ENCODE measurements around the gene TTC28. TPM values are rescaled to one million over a fixed set of nuclear protein-coding genes. Genes with fewer than 3 reads are reported as not detected.
"Not testable (repeated sequence)": the region's sequence is repeated elsewhere in the genome, so short reads cannot be mapped to it uniquely, and the experiment has no call there.

Gene TTC28
- total and polyA plus RNA-seq, 2 donors, result 2.0 to 5.5 TPM

- WGBS, result 80% methylated on average over 8 of the region's 8 CpGs
- H3K27me3 ChIP-seq (ENCODE audit: control insufficient read depth in 2 of 2, insufficient read depth in 1 of 2, low read length in 1 of 2), result no peaks in the 10 kb centered on the region
Measured at GRCh38 chr22:28581016-28581415, 98.6 kb downstream of the TTC28 start.

DNA sequence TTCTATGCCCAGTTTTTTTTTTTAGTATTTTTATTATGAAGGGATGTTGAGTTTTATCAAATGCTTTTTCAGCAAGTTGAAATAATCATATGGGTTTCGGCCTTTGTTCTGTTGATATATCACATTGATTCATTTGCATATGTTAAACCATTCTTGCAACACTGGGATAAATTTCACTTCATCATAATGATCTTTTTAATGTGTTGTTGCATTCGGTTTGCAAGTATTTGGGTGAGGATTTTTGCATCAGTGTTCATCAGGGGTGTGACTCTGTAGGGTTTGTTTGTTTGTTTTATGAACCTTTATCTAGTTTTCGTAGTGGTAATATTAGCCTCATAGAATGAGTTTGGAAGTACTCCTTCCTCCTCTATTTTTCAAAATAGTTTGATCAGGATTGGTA lies 103.5 kb downstream of the TTC28 start:
- H3K9me3 ChIP-seq (ENCODE audit: control insufficient read depth in 2 of 2, insufficient read depth in 1 of 2, low read length in 1 of 2), result no peaks in the 10 kb centered on the region
- no peak overlapping the region for H3K4me3 ChIP-seq (ENCODE audit: low read length in 2 of 2)
- H3K36me3 ChIP-seq (ENCODE audit: control insufficient read depth in 2 of 2, insufficient read depth in 2 of 2, low read length in 1 of 2), result no peaks in the 10 kb centered on the region
- no peaks in the 10 kb centered on the region for H3K27me3 ChIP-seq (ENCODE audit: control insufficient read depth in 2 of 2, insufficient read depth in 1 of 2, low read length in 1 of 2)
- WGBS, result 96% methylated on average over 3 of the region's 3 CpGs
- no peaks in the 10 kb centered on the region for H3K4me1 ChIP-seq (ENCODE audit: control insufficient read depth in 2 of 2, insufficient read depth in 2 of 2, low read length in 2 of 2)
- DNase-seq (ENCODE audit: low read depth in 6 of 9, low spot score in 9 of 9), result no peak
- H3K27ac ChIP-seq (ENCODE audit: low read depth in 1 of 2, low read length in 1 of 2), result no peak overlapping the region

More at GRCh38 chr22:28581016-28581415, 98.6 kb downstream of the TTC28 start:
- H3K9me3 ChIP-seq (ENCODE audit: control insufficient read depth in 2 of 2, insufficient read depth in 1 of 2, low read length in 1 of 2), result no peaks in the 10 kb centered on the region
- H3K4me3 ChIP-seq (ENCODE audit: low read length in 2 of 2), result no peak overlapping the region
- H3K36me3 ChIP-seq (ENCODE audit: control insufficient read depth in 2 of 2, insufficient read depth in 2 of 2, low read length in 1 of 2), result no peaks in the 10 kb centered on the region
- H3K4me1 ChIP-seq (ENCODE audit: control insufficient read depth in 2 of 2, insufficient read depth in 2 of 2, low read length in 2 of 2), result no peaks in the 10 kb centered on the region
- DNase-seq (ENCODE audit: low read depth in 6 of 9, low spot score in 9 of 9), result no peak
- H3K27ac ChIP-seq (ENCODE audit: low read depth in 1 of 2, low read length in 1 of 2), result no peak overlapping the region

GRCh38 chr22:28574159-28574788 lies 105.4 kb downstream of the TTC28 start:
- H3K4me3 ChIP-seq (ENCODE audit: low read length in 2 of 2), result no peak overlapping the region
- WGBS, result 41% methylated on average over 4 of the region's 4 CpGs
- H3K9me3 ChIP-seq (ENCODE audit: control insufficient read depth in 2 of 2, insufficient read depth in 1 of 2, low read length in 1 of 2), result no peaks in the 10 kb centered on the region
- no peak overlapping the region for H3K27ac ChIP-seq (ENCODE audit: low read depth in 1 of 2, low read length in 1 of 2)
- H3K36me3 ChIP-seq (ENCODE audit: control insufficient read depth in 2 of 2, insufficient read depth in 2 of 2, low read length in 1 of 2), result no peaks in the 10 kb centered on the region
- H3K4me1 ChIP-seq (ENCODE audit: control insufficient read depth in 2 of 2, insufficient read depth in 2 of 2, low read length in 2 of 2), result no peaks in the 10 kb centered on the region
- no peaks in the 10 kb centered on the region for H3K27me3 ChIP-seq (ENCODE audit: control insufficient read depth in 2 of 2, insufficient read depth in 1 of 2, low read length in 1 of 2)
- DNase-seq (ENCODE audit: low read depth in 6 of 9, low spot score in 9 of 9), result no peak

- Histone ChIP-seq H3K4me1 (ENCODE audit: control insufficient read depth in 2 of 2, insufficient read depth in 2 of 2, low read length in 2 of 2) (no peaks in the 10 kb centered on the region), H3K36me3 (ENCODE audit: control insufficient read depth in 2 of 2, insufficient read depth in 2 of 2, low read length in 1 of 2) (no peaks in the 10 kb centered on the region), H3K4me3 (ENCODE audit: low read length in 2 of 2) (no peak overlapping the region), H3K27me3 (ENCODE audit: control insufficient read depth in 2 of 2, insufficient read depth in 1 of 2, low read length in 1 of 2) (no peaks in the 10 kb centered on the region), H3K9me3 (ENCODE audit: control insufficient read depth in 2 of 2, insufficient read depth in 1 of 2, low read length in 1 of 2) (no peaks in the 10 kb centered on the region), H3K27ac (ENCODE audit: low read depth in 1 of 2, low read length in 1 of 2) (no peak overlapping the region)
- WGBS, result 95% methylated on average over 3 of the region's 3 CpGs
- no peak for DNase-seq (ENCODE audit: low read depth in 6 of 9, low spot score in 9 of 9)
Measured at GRCh38 chr22:28570696-28571373, 108.8 kb downstream of the TTC28 start.

DNA sequence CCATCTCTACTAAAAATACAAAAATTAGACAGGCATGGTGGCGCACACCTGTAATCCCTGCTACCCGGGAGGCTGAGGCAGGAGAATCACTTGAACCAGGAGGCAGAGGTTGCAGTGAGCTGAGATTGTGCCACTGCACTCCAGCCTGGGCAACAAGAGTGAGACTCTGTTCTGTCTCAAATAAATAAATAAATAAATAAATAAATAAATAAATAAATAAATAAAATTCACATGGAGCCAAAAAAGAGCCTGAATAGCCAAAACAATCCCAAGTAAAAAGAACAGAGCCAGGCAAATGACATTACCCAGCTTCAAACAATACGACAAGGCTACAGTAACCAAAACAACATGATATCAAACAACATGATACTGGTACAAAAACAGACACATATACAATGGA lies 110.7 kb downstream of the TTC28 start:
- not testable (repeated sequence) for H3K9me3 ChIP-seq (ENCODE audit: control insufficient read depth in 2 of 2, insufficient read depth in 1 of 2, low read length in 1 of 2); H3K4me1 ChIP-seq (ENCODE audit: control insufficient read depth in 2 of 2, insufficient read depth in 2 of 2, low read length in 2 of 2); H3K36me3 ChIP-seq (ENCODE audit: control insufficient read depth in 2 of 2, insufficient read depth in 2 of 2, low read length in 1 of 2); H3K27ac ChIP-seq (ENCODE audit: low read depth in 1 of 2, low read length in 1 of 2); DNase-seq (ENCODE audit: low read depth in 6 of 9, low spot score in 9 of 9); H3K27me3 ChIP-seq (ENCODE audit: control insufficient read depth in 2 of 2, insufficient read depth in 1 of 2, low read length in 1 of 2); H3K4me3 ChIP-seq (ENCODE audit: low read length in 2 of 2)
- WGBS, result 99% methylated on average over 3 of the region's 3 CpGs

GRCh38 chr22:28568099-28568498 lies 111.5 kb downstream of the TTC28 start:
- H3K4me3 ChIP-seq (ENCODE audit: low read length in 2 of 2), result no peak overlapping the region
- no peak for DNase-seq (ENCODE audit: low read depth in 6 of 9, low spot score in 9 of 9)
- no peaks in the 10 kb centered on the region for H3K4me1 ChIP-seq (ENCODE audit: control insufficient read depth in 2 of 2, insufficient read depth in 2 of 2, low read length in 2 of 2)
- no peak overlapping the region for H3K27ac ChIP-seq (ENCODE audit: low read depth in 1 of 2, low read length in 1 of 2)
- H3K36me3 ChIP-seq (ENCODE audit: control insufficient read depth in 2 of 2, insufficient read depth in 2 of 2, low read length in 1 of 2), result no peaks in the 10 kb centered on the region
- no peaks in the 10 kb centered on the region for H3K9me3 ChIP-seq (ENCODE audit: control insufficient read depth in 2 of 2, insufficient read depth in 1 of 2, low read length in 1 of 2)
- no peaks in the 10 kb centered on the region for H3K27me3 ChIP-seq (ENCODE audit: control insufficient read depth in 2 of 2, insufficient read depth in 1 of 2, low read length in 1 of 2)

GRCh38 chr22:28566920-28567499 lies 112.6 kb downstream of the TTC28 start:
- not testable (repeated sequence) for H3K36me3 ChIP-seq (ENCODE audit: control insufficient read depth in 2 of 2, insufficient read depth in 2 of 2, low read length in 1 of 2); H3K4me1 ChIP-seq (ENCODE audit: control insufficient read depth in 2 of 2, insufficient read depth in 2 of 2, low read length in 2 of 2); H3K27ac ChIP-seq (ENCODE audit: low read depth in 1 of 2, low read length in 1 of 2); H3K27me3 ChIP-seq (ENCODE audit: control insufficient read depth in 2 of 2, insufficient read depth in 1 of 2, low read length in 1 of 2); H3K4me3 ChIP-seq (ENCODE audit: low read length in 2 of 2); H3K9me3 ChIP-seq (ENCODE audit: control insufficient read depth in 2 of 2, insufficient read depth in 1 of 2, low read length in 1 of 2); DNase-seq (ENCODE audit: low read depth in 6 of 9, low spot score in 9 of 9)
- WGBS, result 94% methylated on average over 12 of the region's 12 CpGs

- Histone ChIP-seq H3K36me3 (ENCODE audit: control insufficient read depth in 2 of 2, insufficient read depth in 2 of 2, low read length in 1 of 2) (no peaks in the 10 kb centered on the region), H3K4me1 (ENCODE audit: control insufficient read depth in 2 of 2, insufficient read depth in 2 of 2, low read length in 2 of 2) (no peaks in the 10 kb centered on the region), H3K27me3 (ENCODE audit: control insufficient read depth in 2 of 2, insufficient read depth in 1 of 2, low read length in 1 of 2) (no peaks in the 10 kb centered on the region), H3K9me3 (ENCODE audit: control insufficient read depth in 2 of 2, insufficient read depth in 1 of 2, low read length in 1 of 2) (no peaks in the 10 kb centered on the region), H3K27ac (ENCODE audit: low read depth in 1 of 2, low read length in 1 of 2) (no peak overlapping the region), H3K4me3 (ENCODE audit: low read length in 2 of 2) (no peak overlapping the region)
- 98% methylated on average over 2 of the region's 2 CpGs for WGBS
- no peak for DNase-seq (ENCODE audit: low read depth in 6 of 9, low spot score in 9 of 9)
Measured at GRCh38 chr22:28563636-28564035, 116.0 kb downstream of the TTC28 start.

DNA sequence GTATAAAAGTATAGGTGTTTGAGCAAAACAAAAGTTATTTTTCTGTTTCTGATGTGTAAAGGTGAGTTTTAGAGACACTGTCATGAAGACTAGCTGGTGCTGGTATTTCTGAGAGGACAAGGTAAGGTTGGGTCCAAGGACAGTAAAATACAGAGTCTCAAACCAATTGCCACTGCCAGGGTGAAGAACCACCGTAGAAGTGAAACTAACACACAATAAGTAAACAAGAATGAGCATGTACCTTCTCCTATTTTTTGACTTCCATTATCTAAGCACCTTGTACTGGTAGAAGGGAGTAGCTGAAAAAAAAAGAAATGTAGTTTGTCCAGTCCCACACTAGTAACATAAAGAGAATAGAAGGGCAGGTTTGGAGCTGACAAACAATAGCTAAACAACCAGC lies 117.3 kb downstream of the TTC28 start:
- Histone ChIP-seq H3K36me3 (ENCODE audit: control insufficient read depth in 2 of 2, insufficient read depth in 2 of 2, low read length in 1 of 2) (no peaks in the 10 kb centered on the region), H3K4me3 (ENCODE audit: low read length in 2 of 2) (no peak overlapping the region), H3K4me1 (ENCODE audit: control insufficient read depth in 2 of 2, insufficient read depth in 2 of 2, low read length in 2 of 2) (no peaks in the 10 kb centered on the region), H3K27me3 (ENCODE audit: control insufficient read depth in 2 of 2, insufficient read depth in 1 of 2, low read length in 1 of 2) (no peaks in the 10 kb centered on the region), H3K27ac (ENCODE audit: low read depth in 1 of 2, low read length in 1 of 2) (no peak overlapping the region), H3K9me3 (ENCODE audit: control insufficient read depth in 2 of 2, insufficient read depth in 1 of 2, low read length in 1 of 2) (no peaks in the 10 kb centered on the region)
- no peak for DNase-seq (ENCODE audit: low read depth in 6 of 9, low spot score in 9 of 9)
- WGBS, result 98% methylated on average over 1 of the region's 1 CpG

Measured in thymus (tissue), 11 donors.